AG04449 (cell line): ENCODE data around the gene BICDL1.

Experiments
- CTCF ChIA-PET: fragments of 350-600 bp; formaldehyde crosslinking; extraction: SDS; loops from one replicate; lab custom pipeline; 2021; ENCODE audit warnings: antibody characterized with exemption; lab: Yijun Ruan, JAX
- POLR2A ChIA-PET: fragments of 400-600, 350-600 bp; formaldehyde crosslinking; extraction: SDS; loops from one replicate; lab custom pipeline; 2020; ENCODE audit warnings: antibody characterized with exemption, inconsistent platforms; lab: Yijun Ruan, JAX
- DNase-seq: peaks from one replicate; pipeline ENCODE4 v3.0.0-alpha.2; 2010; ENCODE audit warnings: low read depth, low spot score
- H3K4me3 ChIP-seq: 2 replicates; pipeline ENCODE4 v1.5.1; 2011; ENCODE audit warnings: low read depth, mild to moderate bottlenecking, control low read depth, low read length
- TF ChIP-seq, protein P1 (sequence below): IDR thresholded peaks from one replicate; pipeline ENCODE4 v1.5.1; 2011; ENCODE audit warnings: mild to moderate bottlenecking, moderate library complexity, low read length, control low read depth, inconsistent platforms; ENCODE audit not compliant: insufficient read depth; ENCODE audit errors: missing control alignments

The BICDL1 gene

GRCh38 chr12:120054293-120054692 lies 65.3 kb downstream of the BICDL1 start:
- TF ChIP-seq, protein P1, sequence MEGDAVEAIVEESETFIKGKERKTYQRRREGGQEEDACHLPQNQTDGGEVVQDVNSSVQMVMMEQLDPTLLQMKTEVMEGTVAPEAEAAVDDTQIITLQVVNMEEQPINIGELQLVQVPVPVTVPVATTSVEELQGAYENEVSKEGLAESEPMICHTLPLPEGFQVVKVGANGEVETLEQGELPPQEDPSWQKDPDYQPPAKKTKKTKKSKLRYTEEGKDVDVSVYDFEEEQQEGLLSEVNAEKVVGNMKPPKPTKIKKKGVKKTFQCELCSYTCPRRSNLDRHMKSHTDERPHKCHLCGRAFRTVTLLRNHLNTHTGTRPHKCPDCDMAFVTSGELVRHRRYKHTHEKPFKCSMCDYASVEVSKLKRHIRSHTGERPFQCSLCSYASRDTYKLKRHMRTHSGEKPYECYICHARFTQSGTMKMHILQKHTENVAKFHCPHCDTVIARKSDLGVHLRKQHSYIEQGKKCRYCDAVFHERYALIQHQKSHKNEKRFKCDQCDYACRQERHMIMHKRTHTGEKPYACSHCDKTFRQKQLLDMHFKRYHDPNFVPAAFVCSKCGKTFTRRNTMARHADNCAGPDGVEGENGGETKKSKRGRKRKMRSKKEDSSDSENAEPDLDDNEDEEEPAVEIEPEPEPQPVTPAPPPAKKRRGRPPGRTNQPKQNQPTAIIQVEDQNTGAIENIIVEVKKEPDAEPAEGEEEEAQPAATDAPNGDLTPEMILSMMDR = no peak
- no peak for DNase-seq
- CTCF ChIA-PET = no interaction called here
- POLR2A ChIA-PET = no interaction called here
- no peak overlapping the region for H3K4me3 ChIP-seq

- TF ChIP-seq, protein P1 = no peak
- DNase-seq = no peak
- POLR2A ChIA-PET = no interaction called here
- H3K4me3 ChIP-seq = no peak overlapping the region
- CTCF ChIA-PET = no interaction called here
These were observed 66.4 kb downstream of the BICDL1 start for GRCh38 chr12:120055231-120056000.

- ChIA-PET CTCF (interaction anchor here (1.2 kb wide), 1 partner anchor 30 kb away, joined by 5 read pairs; no protein-coding TSS in a partner anchor), POLR2A (interaction anchor here (0.6 kb wide), 1 partner anchor 92 kb away, joined by 3 read pairs; no protein-coding TSS in a partner anchor)
- TF ChIP-seq, protein P1 = no peak
- no peak for DNase-seq
- no peak overlapping the region for H3K4me3 ChIP-seq
These were observed 67.7 kb downstream of the BICDL1 start for GRCh38 chr12:120056739-120057138.

- no peak overlapping the region for H3K4me3 ChIP-seq
- CTCF ChIA-PET = no interaction called here
- TF ChIP-seq, protein P1 = no peak
- no peak for DNase-seq
- POLR2A ChIA-PET = no interaction called here
These were observed 71.2 kb downstream of the BICDL1 start for GRCh38 chr12:120060196-120060595.

DNA sequence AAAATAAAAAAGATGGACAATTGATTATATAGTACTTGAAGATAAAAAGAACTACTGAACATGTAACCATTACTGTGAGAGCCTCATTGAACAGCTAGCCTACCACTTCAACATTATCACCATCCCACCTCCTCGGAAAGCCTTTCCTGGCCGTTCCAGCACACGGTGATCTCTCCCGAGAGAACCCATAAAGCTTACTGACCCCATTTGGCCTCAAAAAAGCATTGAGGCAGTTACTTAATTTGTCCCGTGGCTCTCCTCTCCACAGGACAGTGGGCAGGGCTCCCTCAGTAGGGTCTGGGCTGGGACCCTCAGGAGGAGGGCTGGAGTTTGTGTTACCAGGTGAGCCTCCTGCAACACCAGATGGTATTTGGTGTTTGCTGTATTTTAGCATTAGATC lies 71.7 kb downstream of the BICDL1 start:
- TF ChIP-seq, protein P1 = no peak
- POLR2A ChIA-PET = no interaction called here
- CTCF ChIA-PET = no interaction called here
- no peak for DNase-seq
- no peak overlapping the region for H3K4me3 ChIP-seq

- no peak for DNase-seq
- ChIA-PET POLR2A (no interaction called here), CTCF (no interaction called here)
- H3K4me3 ChIP-seq = no peak overlapping the region
- TF ChIP-seq, protein P1 = no peak
These were observed 72.7 kb downstream of the BICDL1 start for GRCh38 chr12:120061575-120062214.
